ENCODE data around the gene BRAT1. TPM values are rescaled to one million over a fixed set of nuclear protein-coding genes. Genes with fewer than 3 reads are reported as not detected.

BRAT1 gene
- total and polyA plus RNA-seq, 7 donors: 9.6 to 25.9 (median 20.0) TPM

DNA sequence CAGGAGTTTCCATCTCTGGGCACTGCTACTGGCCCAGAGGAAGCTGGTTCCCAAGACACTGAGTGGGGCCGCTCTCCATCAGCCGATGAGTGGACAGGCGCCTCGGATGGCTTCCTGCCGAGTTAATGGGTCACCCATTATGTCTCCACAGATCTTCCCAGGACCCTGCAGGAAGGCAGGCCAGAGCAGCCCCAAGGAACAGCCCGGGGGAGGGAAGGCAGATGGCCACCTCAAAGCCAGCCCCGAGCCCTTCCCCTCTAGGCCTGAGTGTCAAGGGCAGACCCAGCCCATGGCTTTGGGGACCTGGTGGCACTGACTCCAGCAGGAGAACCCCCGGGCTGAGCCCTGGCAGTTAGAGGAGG lies 39.1 kb downstream of the BRAT1 start:
- H3K9me3 ChIP-seq: no peaks in the 10 kb centered on the region
- 90 to 92% methylated on average over 8 of the region's 8 CpGs for WGBS, 2 donors
- H3K4me3 ChIP-seq: no peak overlapping the region
- TF ChIP-seq, protein P1, sequence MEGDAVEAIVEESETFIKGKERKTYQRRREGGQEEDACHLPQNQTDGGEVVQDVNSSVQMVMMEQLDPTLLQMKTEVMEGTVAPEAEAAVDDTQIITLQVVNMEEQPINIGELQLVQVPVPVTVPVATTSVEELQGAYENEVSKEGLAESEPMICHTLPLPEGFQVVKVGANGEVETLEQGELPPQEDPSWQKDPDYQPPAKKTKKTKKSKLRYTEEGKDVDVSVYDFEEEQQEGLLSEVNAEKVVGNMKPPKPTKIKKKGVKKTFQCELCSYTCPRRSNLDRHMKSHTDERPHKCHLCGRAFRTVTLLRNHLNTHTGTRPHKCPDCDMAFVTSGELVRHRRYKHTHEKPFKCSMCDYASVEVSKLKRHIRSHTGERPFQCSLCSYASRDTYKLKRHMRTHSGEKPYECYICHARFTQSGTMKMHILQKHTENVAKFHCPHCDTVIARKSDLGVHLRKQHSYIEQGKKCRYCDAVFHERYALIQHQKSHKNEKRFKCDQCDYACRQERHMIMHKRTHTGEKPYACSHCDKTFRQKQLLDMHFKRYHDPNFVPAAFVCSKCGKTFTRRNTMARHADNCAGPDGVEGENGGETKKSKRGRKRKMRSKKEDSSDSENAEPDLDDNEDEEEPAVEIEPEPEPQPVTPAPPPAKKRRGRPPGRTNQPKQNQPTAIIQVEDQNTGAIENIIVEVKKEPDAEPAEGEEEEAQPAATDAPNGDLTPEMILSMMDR (IDR thresholded peaks at IDR 0.05): no peak
- TF ChIP-seq POLR2AphosphoS5 (IDR thresholded peaks at IDR 0.05) (no peak), EP300 (IDR thresholded peaks at IDR 0.05) (no peak), POLR2A (IDR thresholded peaks at IDR 0.05) (no peak)
- peaks cover 10 to 18% (median 16%) of the 10 kb centered on the region in 3 donors for H3K27me3 ChIP-seq
- H3K36me3 ChIP-seq: no peaks in the 10 kb centered on the region
- no peak overlapping the region for H3K27ac ChIP-seq
- DNase-seq: no peak
- peaks cover 0 to 30% (median 27%) of the 10 kb centered on the region in 4 donors for H3K4me1 ChIP-seq
- intact Hi-C loops (cut with DNase I): no loop called here

DNA sequence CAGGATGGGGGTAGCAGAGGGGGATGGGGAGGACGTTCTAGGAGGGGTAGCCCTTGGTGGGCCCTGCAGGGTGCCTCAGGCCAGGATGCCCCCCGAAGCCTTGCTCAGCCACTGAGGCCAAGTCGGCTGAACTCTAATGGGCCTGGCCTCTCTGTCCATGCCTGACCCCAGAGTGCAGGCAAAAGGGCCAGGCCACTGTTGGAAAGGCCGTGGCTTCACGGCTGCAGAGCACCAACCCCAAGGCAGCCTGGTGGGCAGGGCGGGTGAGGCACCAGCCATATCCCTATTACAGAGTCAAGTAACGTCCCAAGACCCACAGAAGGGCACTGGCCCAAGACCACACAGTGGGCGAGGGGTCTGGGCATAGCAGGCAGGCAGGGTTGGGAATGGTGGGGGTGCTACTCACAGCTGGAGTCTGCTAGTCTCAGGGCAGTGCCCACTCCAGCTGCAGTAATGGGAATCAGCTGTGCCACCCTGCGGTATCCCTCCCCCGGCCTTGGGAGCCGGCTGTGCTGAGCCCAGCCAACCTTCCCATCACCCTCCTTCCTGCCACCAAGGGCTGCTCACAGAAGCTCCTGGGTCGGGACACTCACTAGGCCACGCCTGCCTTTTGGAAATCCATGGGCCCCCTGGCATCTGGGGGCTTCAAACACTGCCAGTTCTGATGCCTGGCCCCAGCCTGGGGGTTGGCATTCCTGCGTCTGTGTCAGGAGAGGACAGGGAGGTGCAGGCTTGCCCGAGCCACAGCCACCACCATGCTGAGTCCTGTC lies 39.7 kb downstream of the BRAT1 start:
- H3K27ac ChIP-seq: no peak overlapping the region
- WGBS, 2 donors: 92 to 93% methylated on average over 15 of the region's 15 CpGs
- intact Hi-C loops (cut with DNase I): no loop called here
- H3K9me3 ChIP-seq: no peaks in the 10 kb centered on the region
- H3K4me1 ChIP-seq: peaks cover 0 to 34% (median 26%) of the 10 kb centered on the region in 4 donors
- TF ChIP-seq EP300 (IDR thresholded peaks at IDR 0.05): no peak
- TF ChIP-seq POLR2A (IDR thresholded peaks at IDR 0.05): no peak
- TF ChIP-seq, protein P1 (IDR thresholded peaks at IDR 0.05): no peak
- no peak for TF ChIP-seq POLR2AphosphoS5 (IDR thresholded peaks at IDR 0.05)
- H3K4me3 ChIP-seq: no peak overlapping the region
- DNase-seq: no peak
- no peaks in the 10 kb centered on the region for H3K36me3 ChIP-seq
- H3K27me3 ChIP-seq: peaks cover 6 to 12% (median 10%) of the 10 kb centered on the region in 3 donors

DNA sequence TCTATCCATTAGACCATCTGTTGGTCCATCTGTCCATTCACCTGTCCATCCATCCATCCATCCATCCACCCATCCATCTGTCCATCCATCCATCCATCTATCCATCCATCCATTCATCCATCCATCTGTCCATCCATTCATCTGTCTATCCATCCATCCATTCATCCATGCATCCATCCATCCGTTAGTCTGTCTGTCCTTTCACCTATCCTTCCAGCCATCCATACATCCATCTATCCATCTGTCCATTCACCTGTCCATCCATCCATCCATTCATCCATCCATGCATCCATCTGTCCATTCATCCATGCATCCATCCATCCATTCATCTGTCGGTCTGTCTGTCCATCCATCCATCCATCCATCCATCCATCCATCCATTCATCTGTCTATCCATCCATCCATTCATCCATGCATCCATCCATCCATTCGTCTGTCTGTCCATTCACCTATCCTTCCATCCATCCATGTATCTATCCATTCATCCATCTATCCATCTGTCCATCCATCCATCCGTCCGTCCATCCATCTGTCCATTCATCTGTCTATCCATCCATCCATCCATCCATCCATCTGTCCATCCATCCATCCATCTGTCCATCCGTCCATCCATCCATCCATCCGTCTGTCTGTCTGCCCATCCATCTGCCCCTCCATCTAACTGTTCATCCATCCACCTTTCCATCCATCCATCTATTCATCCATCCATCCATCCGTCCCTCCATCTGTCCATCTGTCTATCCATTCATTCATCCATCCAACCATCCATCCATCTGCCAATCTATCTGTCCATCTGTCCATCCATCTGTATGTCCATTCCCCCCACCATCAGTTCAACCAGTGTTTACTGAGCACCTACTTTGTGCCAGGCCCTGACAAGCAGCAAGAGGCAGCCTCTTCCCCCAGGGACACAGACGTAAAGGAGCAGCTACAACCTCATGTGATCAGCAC lies 40.6 kb downstream of the BRAT1 start:
- Histone ChIP-seq H3K36me3 (no peaks in the 10 kb centered on the region), H3K27me3 (peaks cover 0 to 6% (median 3%) of the 10 kb centered on the region in 3 donors), H3K4me1 (peaks cover 0 to 29% (median 18%) of the 10 kb centered on the region in 4 donors), H3K27ac (no peak overlapping the region), H3K9me3 (no peaks in the 10 kb centered on the region), H3K4me3 (no peak overlapping the region)
- intact Hi-C loops (cut with DNase I): no loop called here
- no peak for DNase-seq
- 85 to 95% methylated on average over 9 of the region's 9 CpGs for WGBS, 2 donors
- TF ChIP-seq EP300 (IDR thresholded peaks at IDR 0.05): no peak
- TF ChIP-seq POLR2AphosphoS5 (IDR thresholded peaks at IDR 0.05): no peak
- no peak for TF ChIP-seq POLR2A (IDR thresholded peaks at IDR 0.05)
- TF ChIP-seq, protein P1 (IDR thresholded peaks at IDR 0.05): no peak

DNA sequence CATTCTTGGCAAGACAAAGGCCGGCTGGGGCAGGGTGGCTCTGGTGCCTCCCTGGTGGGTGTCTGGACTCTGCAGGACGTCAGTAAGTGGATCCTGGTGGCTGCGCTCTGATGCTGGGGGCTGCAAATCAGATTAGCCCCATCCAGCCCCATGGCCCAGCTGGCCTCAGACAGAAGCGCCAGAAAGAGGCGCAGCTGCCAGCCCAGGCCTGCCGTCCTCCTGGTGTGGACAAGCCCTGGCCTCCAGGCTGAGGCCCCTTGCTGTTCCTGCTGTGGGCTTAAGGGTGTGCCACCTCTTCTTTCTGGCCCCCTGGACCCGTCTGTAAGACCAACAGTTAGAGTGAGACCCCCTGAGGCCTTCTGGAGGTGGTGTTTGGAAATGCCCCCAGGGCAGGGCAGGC lies 41.6 kb downstream of the BRAT1 start:
- peaks cover 0 to 2% (median 2%) of the 10 kb centered on the region in 3 donors for H3K27me3 ChIP-seq
- no peaks in the 10 kb centered on the region for H3K36me3 ChIP-seq
- H3K27ac ChIP-seq: no peak overlapping the region
- no peak for DNase-seq
- TF ChIP-seq POLR2A (IDR thresholded peaks at IDR 0.05) (no peak), POLR2AphosphoS5 (IDR thresholded peaks at IDR 0.05) (no peak), EP300 (IDR thresholded peaks at IDR 0.05) (no peak)
- TF ChIP-seq, protein P1 (IDR thresholded peaks at IDR 0.05): no peak
- WGBS, 2 donors: 93% methylated on average over 7 of the region's 7 CpGs
- no peaks in the 10 kb centered on the region for H3K9me3 ChIP-seq
- peaks cover 0 to 23% (median 11%) of the 10 kb centered on the region in 4 donors for H3K4me1 ChIP-seq
- H3K4me3 ChIP-seq: no peak overlapping the region
- intact Hi-C loops (cut with DNase I): no loop called here

Data from sigmoid colon (tissue), 7 donors.